ENCODE measurements around the gene SLC39A7. TPM values are rescaled to one million over a fixed set of nuclear protein-coding genes. Genes with fewer than 3 reads are reported as not detected.

Gene SLC39A7
- total RNA-seq, 1 experiment from 2014 or later, result 14.0 TPM

- Histone ChIP-seq H2AFZ (ENCODE audit: low read length) (no peak overlapping the region), H3K27me3 (ENCODE audit: low read length) (no peaks in the 10 kb centered on the region), H3K4me3 (ENCODE audit: low read length) (peak overlapping the region; percentile 90; the same call in 1 of the 2 replicates), H3K4me1 (ENCODE audit: low read length) (peaks cover 24% of the 10 kb centered on the region), H4K20me1 (ENCODE audit: insufficient read depth, low read depth, low read length) (no peaks in the 10 kb centered on the region), H3K9me2 (replicated peaks; ENCODE audit: insufficient read depth, low read length) (no peaks in the 10 kb centered on the region), H3K9me3 (ENCODE audit: low read length) (no peaks in the 10 kb centered on the region), H3K27ac (ENCODE audit: low read length) (no peak overlapping the region), H3K4me2 (ENCODE audit: low read depth, low read length, poor library complexity, severe bottlenecking) (peak overlapping the region; percentile 99), H3K9ac (ENCODE audit: low read length) (peak overlapping the region; percentile 90), H3K36me3 (ENCODE audit: insufficient read depth, low read length) (peaks cover 7% of the 10 kb centered on the region; the same call in 1 of the 2 replicates), H3K79me2 (ENCODE audit: low read length) (peaks cover 17% of the 10 kb centered on the region)
- no peak for DNase-seq
Measured at GRCh38 chr6:33250731-33251130, 50.1 kb downstream of the SLC39A7 start.

GRCh38 chr6:33251395-33252012, 50.8 kb downstream of the SLC39A7 start:
- Histone ChIP-seq H3K27ac (ENCODE audit: low read length) (no peak overlapping the region), H3K9me3 (ENCODE audit: low read length) (no peaks in the 10 kb centered on the region), H2AFZ (ENCODE audit: low read length) (no peak overlapping the region), H3K79me2 (ENCODE audit: low read length) (peaks cover 17% of the 10 kb centered on the region), H3K4me2 (ENCODE audit: low read depth, low read length, poor library complexity, severe bottlenecking) (no peak overlapping the region), H3K4me1 (ENCODE audit: low read length) (peaks cover 24% of the 10 kb centered on the region), H3K4me3 (ENCODE audit: low read length) (no peak overlapping the region), H3K9ac (ENCODE audit: low read length) (no peak overlapping the region; the same call in 1 of the 2 replicates), H3K36me3 (ENCODE audit: insufficient read depth, low read length) (peaks cover 7% of the 10 kb centered on the region; the same call in 1 of the 2 replicates), H3K27me3 (ENCODE audit: low read length) (no peaks in the 10 kb centered on the region), H4K20me1 (ENCODE audit: insufficient read depth, low read depth, low read length) (no peaks in the 10 kb centered on the region), H3K9me2 (replicated peaks; ENCODE audit: insufficient read depth, low read length) (no peaks in the 10 kb centered on the region)
- DNase-seq, result no peak

GRCh38 chr6:33252759-33253158, 52.1 kb downstream of the SLC39A7 start:
- Histone ChIP-seq H4K20me1 (ENCODE audit: insufficient read depth, low read depth, low read length) (no peaks in the 10 kb centered on the region), H3K36me3 (ENCODE audit: insufficient read depth, low read length) (peaks cover 7% of the 10 kb centered on the region; the same call in 1 of the 2 replicates), H3K4me2 (ENCODE audit: low read depth, low read length, poor library complexity, severe bottlenecking) (no peak overlapping the region), H3K9ac (ENCODE audit: low read length) (no peak overlapping the region), H3K9me3 (ENCODE audit: low read length) (no peaks in the 10 kb centered on the region), H3K79me2 (ENCODE audit: low read length) (peaks cover 17% of the 10 kb centered on the region), H3K4me3 (ENCODE audit: low read length) (no peak overlapping the region), H3K4me1 (ENCODE audit: low read length) (peaks cover 23% of the 10 kb centered on the region), H3K27me3 (ENCODE audit: low read length) (no peaks in the 10 kb centered on the region), H3K9me2 (replicated peaks; ENCODE audit: insufficient read depth, low read length) (no peaks in the 10 kb centered on the region), H3K27ac (ENCODE audit: low read length) (no peak overlapping the region), H2AFZ (ENCODE audit: low read length) (no peak overlapping the region)
- DNase-seq, result no peak

Small RNA genes within 50 kb of the gene (small RNA-seq; reads per million reads assigned to genes)
- 0.91 reads per million, percentile 27 among the genes with 10 or more reads in this experiment for gene MIR219A1
- 1.0 reads per million, percentile 30 among the genes with 10 or more reads in this experiment for gene RNY4P10

Other genes with a start within 250 kb of the SLC39A7 start
- 325 and 451 TPM in 2 replicates for gene HLA-DMA, start 247.8 kb upstream of the SLC39A7 start, total RNA-seq (2014; rRNA removed; shearing (Covaris generic); ENCODE audit: low replicate concordance)
- gene BRD2, start 232.3 kb upstream of the SLC39A7 start, total RNA-seq (2014; rRNA removed; shearing (Covaris generic); ENCODE audit: low replicate concordance), result 201 and 221 TPM in 2 replicates
- gene HLA-DOA, start 191.3 kb upstream of the SLC39A7 start, total RNA-seq (2014; rRNA removed; shearing (Covaris generic); ENCODE audit: low replicate concordance), result 70.0 and 103 TPM in 2 replicates
- gene HLA-DPA1, start 127.2 kb upstream of the SLC39A7 start, total RNA-seq (2014; rRNA removed; shearing (Covaris generic); ENCODE audit: low replicate concordance), result 571 and 780 TPM in 2 replicates
- gene HLA-DPB1, start 124.9 kb upstream of the SLC39A7 start, total RNA-seq (2014; rRNA removed; shearing (Covaris generic); ENCODE audit: low replicate concordance), result 236 and 601 TPM in 2 replicates
- 0.41 and 1.0 TPM in 2 replicates for gene COL11A2, start 8.4 kb upstream of the SLC39A7 start, total RNA-seq (2014; rRNA removed; shearing (Covaris generic); ENCODE audit: low replicate concordance)
- gene RXRB, start 202 bp upstream of the SLC39A7 start, total RNA-seq (2014; rRNA removed; shearing (Covaris generic); ENCODE audit: low replicate concordance), result 26.2 and 31.1 TPM in 2 replicates
- 15.5 and 26.2 TPM in 2 replicates for gene HSD17B8, start 3.8 kb downstream of the SLC39A7 start, total RNA-seq (2014; rRNA removed; shearing (Covaris generic); ENCODE audit: low replicate concordance)
- gene RING1, start 7.6 kb downstream of the SLC39A7 start, total RNA-seq (2014; rRNA removed; shearing (Covaris generic); ENCODE audit: low replicate concordance), result 14.2 and 38.7 TPM in 2 replicates
- 21.6 and 76.5 TPM in 2 replicates for gene VPS52, start 71.0 kb downstream of the SLC39A7 start, total RNA-seq (2014; rRNA removed; shearing (Covaris generic); ENCODE audit: low replicate concordance)
- gene RPS18, start 71.2 kb downstream of the SLC39A7 start, total RNA-seq (2014; rRNA removed; shearing (Covaris generic); ENCODE audit: low replicate concordance), result 7,996 and 13,063 TPM in 2 replicates
- gene B3GALT4, start 76.3 kb downstream of the SLC39A7 start, total RNA-seq (2014; rRNA removed; shearing (Covaris generic); ENCODE audit: low replicate concordance), result 3.4 and 16.2 TPM in 2 replicates
- gene WDR46, start 88.4 kb downstream of the SLC39A7 start, total RNA-seq (2014; rRNA removed; shearing (Covaris generic); ENCODE audit: low replicate concordance), result 59.6 and 91.1 TPM in 2 replicates
- gene PFDN6, start 88.7 kb downstream of the SLC39A7 start, total RNA-seq (2014; rRNA removed; shearing (Covaris generic); ENCODE audit: low replicate concordance), result 66.7 and 126 TPM in 2 replicates
- 35.1 and 47.2 TPM in 2 replicates for gene RGL2, start 98.1 kb downstream of the SLC39A7 start, total RNA-seq (2014; rRNA removed; shearing (Covaris generic); ENCODE audit: low replicate concordance)
- gene TAPBP, start 113.2 kb downstream of the SLC39A7 start, total RNA-seq (2014; rRNA removed; shearing (Covaris generic); ENCODE audit: low replicate concordance), result 102 and 188 TPM in 2 replicates
- 4.9 and 11.8 TPM in 2 replicates for gene ZBTB22, start 116.9 kb downstream of the SLC39A7 start, total RNA-seq (2014; rRNA removed; shearing (Covaris generic); ENCODE audit: low replicate concordance)
- gene DAXX, start 122.1 kb downstream of the SLC39A7 start, total RNA-seq (2014; rRNA removed; shearing (Covaris generic); ENCODE audit: low replicate concordance), result 45.8 and 55.6 TPM in 2 replicates
- 37.8 and 42.8 TPM in 2 replicates for gene KIFC1, start 191.0 kb downstream of the SLC39A7 start, total RNA-seq (2014; rRNA removed; shearing (Covaris generic); ENCODE audit: low replicate concordance)
- gene PHF1, start 210.1 kb downstream of the SLC39A7 start, total RNA-seq (2014; rRNA removed; shearing (Covaris generic); ENCODE audit: low replicate concordance), result 32.6 and 66.6 TPM in 2 replicates
- 223 and 260 TPM in 2 replicates for gene CUTA, start 217.2 kb downstream of the SLC39A7 start, total RNA-seq (2014; rRNA removed; shearing (Covaris generic); ENCODE audit: low replicate concordance)
- gene SYNGAP1, start 219.2 kb downstream of the SLC39A7 start, total RNA-seq (2014; rRNA removed; shearing (Covaris generic); ENCODE audit: low replicate concordance), result 16.3 and 16.7 TPM in 2 replicates

Measured in Karpas-422 (cell line).